ENCODE measurements around the gene ACER3. TPM values are rescaled to one million over a fixed set of nuclear protein-coding genes. Genes with fewer than 3 reads are reported as not detected.

ACER3 gene
- polyA plus RNA-seq, 3 donors: 12.7 to 18.3 (median 14.7) TPM

- DNase-seq: peak; percentile 78
Measured at GRCh38 chr11:77073328-77074001, 212.7 kb downstream of the ACER3 start.

GRCh38 chr11:77074205-77074604 lies 213.5 kb downstream of the ACER3 start:
- no peak for DNase-seq

GRCh38 chr11:77074626-77075221 lies 214.0 kb downstream of the ACER3 start:
- no peak for DNase-seq

- no peak for DNase-seq
Measured at GRCh38 chr11:77075425-77075905, 214.7 kb downstream of the ACER3 start.

Other genes with a start within 250 kb of the ACER3 start
- gene LRRC32, start 190.2 kb upstream of the ACER3 start, polyA plus RNA-seq (ENCODE audit: insufficient read length in 3 of 3): 10 to 100 TPM; 54.1 to 68.0 (median 61.4) TPM
- 10 to 100 TPM; 22.7 to 33.1 (median 28.6) TPM for gene TSKU, start 77.6 kb upstream of the ACER3 start, polyA plus RNA-seq (ENCODE audit: insufficient read length in 3 of 3)
- gene B3GNT6, start 173.5 kb downstream of the ACER3 start, polyA plus RNA-seq (ENCODE audit: insufficient read length in 3 of 3): under 1 TPM in 1 of 3 donors, not detected in 2; 0.03 TPM
- gene CAPN5, start 206.1 kb downstream of the ACER3 start, polyA plus RNA-seq (ENCODE audit: insufficient read length in 3 of 3): 10 to 100 TPM; 30.0 to 34.0 (median 30.5) TPM
- gene OMP, start 241.9 kb downstream of the ACER3 start, polyA plus RNA-seq (ENCODE audit: insufficient read length in 3 of 3): 1 to 10 TPM in 1 of 3 donors, under 1 TPM in 2; 0.17 to 1.1 (median 0.36) TPM

All from renal pelvis (tissue), 4 donors.